OCI-LY7 (cell line): ENCODE data around the gene RAB3B.

Experiments
- CTCF ChIP-seq: fragments of 200-600 bp; sonication (generic); conservative IDR thresholded peaks from 2 replicates; pipeline ENCODE4 v1.5.1; 2014; ENCODE audit warnings: mild to moderate bottlenecking, antibody characterized with exemption, low read length, moderate library complexity, mixed read lengths
- EZH2phosphoT487 ChIP-seq: fragments of 200-600 bp; sonication (generic); IDR thresholded peaks from 2 replicates; pipeline ENCODE4 v1.6.1; 2018; ENCODE audit warnings: low read depth, borderline replicate concordance, mild to moderate bottlenecking, mixed run types, antibody characterized with exemption, low read length, moderate library complexity, mixed read lengths

GRCh38 chr1:51966559-51966958 lies 23.9 kb downstream of the RAB3B start:
- TF ChIP-seq CTCF: no peak
- no peak for TF ChIP-seq EZH2phosphoT487
